Measurements from ENCODE around the gene MCM3AP.

The MCM3AP gene

GRCh38 chr21:46285206-46285661 lies at the start of gene MCM3AP:
MCM3AP (minus strand) TSS chr21:46285611; CDS start chr21:46285286, 325 bp downstream.
- ATAC-seq: no peak
- TF ChIP-seq ZFP3 (CRISPR knock-in tag; IDR thresholded peaks at IDR 0.05) (no peak), CSRNP3 (CRISPR knock-in tag; IDR thresholded peaks at IDR 0.05) (no peak), ZC3H10 (CRISPR knock-in tag; IDR thresholded peaks at IDR 0.05) (no peak), PATZ1 (CRISPR knock-in tag; IDR thresholded peaks at IDR 0.05; ENCODE audit: borderline replicate concordance) (no peak), ZNF8 (CRISPR knock-in tag; IDR thresholded peaks at IDR 0.05) (no peak), SNAI2 (CRISPR knock-in tag; IDR thresholded peaks at IDR 0.05) (no peak), OSR1 (CRISPR knock-in tag; IDR thresholded peaks at IDR 0.05) (no peak), RARB (CRISPR knock-in tag; IDR thresholded peaks at IDR 0.05) (no peak), GLIS3 (CRISPR knock-in tag; IDR thresholded peaks at IDR 0.05) (no peak), POU6F1 (CRISPR knock-in tag; IDR thresholded peaks at IDR 0.05; ENCODE audit: borderline replicate concordance, low read depth) (no peak)

- ATAC-seq: no peak
- TF ChIP-seq ISL1 (CRISPR knock-in tag; IDR thresholded peaks at IDR 0.05) (no peak), ZFP30 (CRISPR knock-in tag; IDR thresholded peaks at IDR 0.05) (no peak), TOX (CRISPR knock-in tag; IDR thresholded peaks at IDR 0.05; ENCODE audit: borderline replicate concordance) (no peak), OSR1 (CRISPR knock-in tag; IDR thresholded peaks at IDR 0.05) (no peak), ESRRG (CRISPR knock-in tag; IDR thresholded peaks at IDR 0.05) (no peak), ZFP3 (CRISPR knock-in tag; IDR thresholded peaks at IDR 0.05) (no peak), BACH2 (CRISPR knock-in tag; IDR thresholded peaks at IDR 0.05; ENCODE audit: borderline replicate concordance) (no peak), TSHZ2 (CRISPR knock-in tag; IDR thresholded peaks at IDR 0.05) (no peak), PATZ1 (CRISPR knock-in tag; IDR thresholded peaks at IDR 0.05; ENCODE audit: borderline replicate concordance) (no peak), CSRNP3 (CRISPR knock-in tag; IDR thresholded peaks at IDR 0.05) (no peak), POU6F1 (CRISPR knock-in tag; IDR thresholded peaks at IDR 0.05; ENCODE audit: borderline replicate concordance, low read depth) (no peak), SNAI2 (CRISPR knock-in tag; IDR thresholded peaks at IDR 0.05) (no peak), RARB (CRISPR knock-in tag; IDR thresholded peaks at IDR 0.05) (no peak), GLIS3 (CRISPR knock-in tag; IDR thresholded peaks at IDR 0.05) (no peak), ZNF8 (CRISPR knock-in tag; IDR thresholded peaks at IDR 0.05) (no peak), CSDC2 (CRISPR knock-in tag; IDR thresholded peaks at IDR 0.05) (no peak), ZNF565 (CRISPR knock-in tag; conservative IDR thresholded peaks at IDR 0.05; ENCODE audit: low read depth) (no peak), ZNF70 (CRISPR knock-in tag; IDR thresholded peaks at IDR 0.05) (no peak), TCF4 (CRISPR knock-in tag; IDR thresholded peaks at IDR 0.05; ENCODE audit: borderline replicate concordance) (no peak), PPARA (CRISPR knock-in tag; IDR thresholded peaks at IDR 0.05; ENCODE audit: borderline replicate concordance) (no peak)
Observed at GRCh38 chr21:46334351-46335140, 49.1 kb upstream of the MCM3AP start.
